Right cardiac atrium (tissue), 5 donors: ENCODE results near the gene AQP1. TPM values are rescaled to one million over a fixed set of nuclear protein-coding genes. Genes with fewer than 3 reads are reported as not detected.

Source experiments
- ATAC-seq, 2 donors: fragments of 200-7000 bp; cut with Tn5 transposase; one replicate each; pipeline versions ENCODE4 v1.8.0 to v1.9.1; 2020; ENCODE audit warnings: moderate library complexity in 2 of 2, mild to moderate bottlenecking in 1 of 2
- DNase-seq, 3 donors: peaks; one replicate each; pipeline ENCODE4 v3.0.0-alpha.2; 2020
- H3K27ac ChIP-seq: one replicate; pipeline ENCODE4 v1.5.1; 2013; ENCODE audit warnings: mild to moderate bottlenecking, low read length, control low read depth, moderate library complexity
- H3K27me3 ChIP-seq: one replicate; pipeline ENCODE4 v1.6.1; 2013; ENCODE audit not compliant: control insufficient read depth, insufficient read depth
- H3K4me1 ChIP-seq: one replicate; pipeline ENCODE4 v1.6.1; 2013; ENCODE audit warnings: low read length; ENCODE audit not compliant: control insufficient read depth, insufficient read depth
- H3K4me3 ChIP-seq: one replicate; pipeline ENCODE4 v1.5.1; 2013; ENCODE audit warnings: low read length, control low read depth
- H3K9me3 ChIP-seq: one replicate; pipeline ENCODE4 v1.6.1; 2013; ENCODE audit warnings: low read length; ENCODE audit not compliant: control insufficient read depth
- WGBS: extraction: QIAGEN DNeasy Blood & Tissue Kit; methylation state at CpG from one replicate; pipeline ENCODE4 v1.1.7; 2013; 5-methylcytosine and 5-hydroxymethylcytosine counted together
- intact Hi-C, 4 donors: fragments of 100-400 bp; cut with DNase I; formaldehyde crosslinking; loops; one replicate each; pipeline versions ENCODE4 v1.11.0 to v1.14.0; 2022 to 2023
- long read RNA-seq, 4 donors: library from polyadenylated mRNA; unstranded; transcript quantifications; one replicate each; pipeline ENCODE4 v2.0.0, GENCODE V29; 2020 to 2021
- polyA plus RNA-seq: library from polyadenylated mRNA; stranded (reverse); fragments of 200-250 nt; gene quantifications from one replicate; pipeline ENCODE4 v1.2.3, GENCODE V29; 2013
- total RNA-seq, 4 donors: library from RNA; stranded (reverse); fragmentation: NEBNext Ultra II Directional; extraction: Animal tissue kit (Norgen Biotek cat#: 25700); gene quantifications; one replicate each; pipeline ENCODE4 v1.2.1, GENCODE V29; 2021
- donor health status: healthy with polysubstance abuse.
- donor health status: DM: no; HTN: yes; CAD: no.
- donor health status: DM: no; HTN: no; CAD: no.
- donor health status: DM: no; HTN: yes; CAD: no; lungs with severe emphysema.
- donor health status: DM: yes; HTN: yes; CAD: no.

Gene AQP1
- total RNA-seq = 100 to 1,000 TPM; 187 to 254 (median 222) TPM
- polyA plus RNA-seq = 216 TPM
- long read RNA-seq, donor 1, transcript AQP1-201 (4 exons, 2,913 nt) = major isoform, 230 of 406 reads
- long read RNA-seq, donor 1, transcript AQP1-202 (4 exons, 1,140 nt) = minor isoform, 9 of 406 reads
- long read RNA-seq, donor 1, partial matches to known transcripts = 162 of 406 reads
- long read RNA-seq, donor 1, other reads (novel, unspliced or antisense) = 4 of 406 reads
- long read RNA-seq, donor 2, transcript AQP1-201 (4 exons, 2,913 nt) = major isoform, 77 of 113 reads
- long read RNA-seq, donor 2, transcript AQP1-202 (4 exons, 1,140 nt) = minor isoform, 5 of 113 reads
- long read RNA-seq, donor 2, partial matches to known transcripts = 3 of 113 reads
- long read RNA-seq, donor 2, other reads (novel, unspliced or antisense) = 28 of 113 reads
- long read RNA-seq, donor 3, transcript AQP1-201 (4 exons, 2,913 nt) = major isoform, 229 of 445 reads
- long read RNA-seq, donor 3, partial matches to known transcripts = 210 of 445 reads
- long read RNA-seq, donor 3, other reads (novel, unspliced or antisense) = 4 of 445 reads
- long read RNA-seq, donor 4, transcript AQP1-202 (4 exons, 1,140 nt) = minor isoform, 5 of 159 reads
- long read RNA-seq, donor 4, transcript AQP1-201 (4 exons, 2,913 nt) = major isoform, 100 of 159 reads
- long read RNA-seq, donor 4, partial matches to known transcripts = 51 of 159 reads
- long read RNA-seq, donor 4, other reads (novel, unspliced or antisense) = 2 of 159 reads

DNA sequence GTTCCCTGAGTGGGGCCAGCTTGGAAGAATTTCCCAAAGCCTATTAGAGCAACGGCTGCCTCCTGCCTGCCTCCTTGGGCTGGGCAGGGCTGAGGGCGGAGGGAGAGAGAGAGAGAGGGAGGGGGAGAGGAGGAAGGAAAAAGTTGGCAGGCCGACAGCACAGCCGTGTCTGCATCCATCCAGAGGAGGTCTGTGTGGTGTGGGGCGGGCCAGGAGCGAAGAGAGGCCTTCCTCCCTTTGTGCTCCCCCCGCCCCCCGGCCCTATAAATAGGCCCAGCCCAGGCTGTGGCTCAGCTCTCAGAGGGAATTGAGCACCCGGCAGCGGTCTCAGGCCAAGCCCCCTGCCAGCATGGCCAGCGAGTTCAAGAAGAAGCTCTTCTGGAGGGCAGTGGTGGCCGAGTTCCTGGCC lies at the start of gene AQP1:
Gene AQP1, plus strand, starts transcription at position 293 of the 409 bp plus-strand sequence. Its CDS starts 57 bp downstream, at position 350.
- no peaks in the 10 kb centered on the region for H3K9me3 ChIP-seq
- DNase-seq (peak; percentile 89 to 94 (median 93)), ATAC-seq (peak; percentile 66 to 72)
- H3K27me3 ChIP-seq = no peaks in the 10 kb centered on the region
- 10% methylated on average over 12 of the region's 12 CpGs for WGBS
- H3K4me1 ChIP-seq = peaks cover 26% of the 10 kb centered on the region
- H3K4me3 ChIP-seq = peak within 1 kb of the TSS; percentile 29
- H3K27ac ChIP-seq = peak within 1 kb of the TSS; percentile 64
- intact Hi-C loops = no loop called here

- whole genome bisulfite sequencing = 72% methylated on average over 9 of the region's 9 CpGs
- Histone ChIP-seq H3K4me3 (no peak overlapping the region), H3K27me3 (no peaks in the 10 kb centered on the region), H3K9me3 (no peaks in the 10 kb centered on the region), H3K27ac (no peak overlapping the region), H3K4me1 (peaks cover 10% of the 10 kb centered on the region)
- ATAC-seq (peak in 1 of 2 donors; percentile 4), DNase-seq (peak in 2 of 3 donors; percentile 14 to 36)
- intact Hi-C loops = no loop called here
Measured at GRCh38 chr7:30862995-30863705, 48.5 kb upstream of the AQP1 start.

GRCh38 chr7:30863706-30864035 lies 48.0 kb upstream of the AQP1 start:
- ATAC-seq = peak in 1 of 2 donors; percentile 36
- H3K4me1 ChIP-seq = peaks cover 10% of the 10 kb centered on the region
- intact Hi-C loops = no loop called here

GRCh38 chr7:30864101-30864500 lies 47.6 kb upstream of the AQP1 start:
- Histone ChIP-seq H3K4me3 (no peak overlapping the region), H3K9me3 (no peaks in the 10 kb centered on the region), H3K27ac (no peak overlapping the region), H3K4me1 (peaks cover 10% of the 10 kb centered on the region), H3K27me3 (no peaks in the 10 kb centered on the region)
- ATAC-seq (peak in 1 of 2 donors; percentile 8), DNase-seq (peak in 2 of 3 donors; percentile 18 to 23)
- intact Hi-C loops = no loop called here
- 62% methylated on average over 3 of the region's 3 CpGs for WGBS

More at GRCh38 chr7:30863706-30864035, 48.0 kb upstream of the AQP1 start:
- peak in 2 of 3 donors; percentile 17 to 36 for DNase-seq
- H3K27me3 ChIP-seq = no peaks in the 10 kb centered on the region
- 40% methylated on average over 4 of the region's 4 CpGs for WGBS
- no peak overlapping the region for H3K4me3 ChIP-seq
- no peak overlapping the region for H3K27ac ChIP-seq
- no peaks in the 10 kb centered on the region for H3K9me3 ChIP-seq

- H3K27ac ChIP-seq = no peak overlapping the region
- DNase-seq (no peak), ATAC-seq (no peak)
- 94% methylated on average over 4 of the region's 4 CpGs for WGBS
- H3K4me1 ChIP-seq = peaks cover 10% of the 10 kb centered on the region
- H3K4me3 ChIP-seq = no peak overlapping the region
- no peaks in the 10 kb centered on the region for H3K9me3 ChIP-seq
- intact Hi-C loops = no loop called here
- no peaks in the 10 kb centered on the region for H3K27me3 ChIP-seq
Measured at GRCh38 chr7:30865076-30865475, 46.6 kb upstream of the AQP1 start.

- H3K4me3 ChIP-seq = no peak overlapping the region
- peak in 2 of 3 donors; percentile 40 to 52 for DNase-seq
- 89% methylated on average over 4 of the region's 4 CpGs for WGBS
Measured at GRCh38 chr7:30865821-30866220, 45.8 kb upstream of the AQP1 start.

DNA sequence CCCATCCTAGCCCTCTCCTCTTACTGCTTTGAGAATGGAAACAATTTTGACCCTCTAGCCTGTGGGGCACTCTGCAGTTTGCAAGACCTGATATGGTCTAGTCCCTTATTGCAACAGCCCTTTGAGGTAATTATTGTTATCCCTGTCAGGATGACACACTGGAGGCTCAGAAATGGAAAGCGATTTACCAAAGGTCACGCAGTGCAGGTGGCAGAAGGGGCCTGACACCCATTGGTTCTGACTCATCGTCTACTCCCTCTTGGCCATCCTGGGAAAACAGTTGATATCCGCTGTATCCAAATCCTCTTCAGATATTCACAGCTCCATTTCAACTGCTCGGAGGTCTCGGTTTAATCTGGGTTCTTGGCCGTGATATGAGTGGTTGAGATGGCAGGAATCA lies 44.7 kb upstream of the AQP1 start:
- Histone ChIP-seq H3K9me3 (no peaks in the 10 kb centered on the region), H3K4me3 (no peak overlapping the region), H3K27me3 (no peaks in the 10 kb centered on the region), H3K27ac (no peak overlapping the region), H3K4me1 (peaks cover 13% of the 10 kb centered on the region)
- intact Hi-C loops = no loop called here
- ATAC-seq (peak in 1 of 2 donors; percentile 25), DNase-seq (no peak)
- WGBS = 51% methylated on average over 7 of the region's 7 CpGs

More at GRCh38 chr7:30865821-30866220, 45.8 kb upstream of the AQP1 start:
- Histone ChIP-seq H3K27me3 (no peaks in the 10 kb centered on the region), H3K9me3 (no peaks in the 10 kb centered on the region), H3K4me1 (peaks cover 12% of the 10 kb centered on the region), H3K27ac (no peak overlapping the region)
- ATAC-seq = peak in 1 of 2 donors; percentile 2
- intact Hi-C loops = no loop called here

- Histone ChIP-seq H3K4me3 (no peak overlapping the region), H3K9me3 (no peaks in the 10 kb centered on the region), H3K27me3 (no peaks in the 10 kb centered on the region), H3K27ac (no peak overlapping the region), H3K4me1 (peaks cover 13% of the 10 kb centered on the region)
- no peak for ATAC-seq
- peak in 1 of 3 donors; percentile 27 for DNase-seq
- intact Hi-C loops = no loop called here
- 88% methylated on average over 1 of the region's 1 CpG for WGBS
Measured at GRCh38 chr7:30867483-30867882, 44.2 kb upstream of the AQP1 start.

DNA sequence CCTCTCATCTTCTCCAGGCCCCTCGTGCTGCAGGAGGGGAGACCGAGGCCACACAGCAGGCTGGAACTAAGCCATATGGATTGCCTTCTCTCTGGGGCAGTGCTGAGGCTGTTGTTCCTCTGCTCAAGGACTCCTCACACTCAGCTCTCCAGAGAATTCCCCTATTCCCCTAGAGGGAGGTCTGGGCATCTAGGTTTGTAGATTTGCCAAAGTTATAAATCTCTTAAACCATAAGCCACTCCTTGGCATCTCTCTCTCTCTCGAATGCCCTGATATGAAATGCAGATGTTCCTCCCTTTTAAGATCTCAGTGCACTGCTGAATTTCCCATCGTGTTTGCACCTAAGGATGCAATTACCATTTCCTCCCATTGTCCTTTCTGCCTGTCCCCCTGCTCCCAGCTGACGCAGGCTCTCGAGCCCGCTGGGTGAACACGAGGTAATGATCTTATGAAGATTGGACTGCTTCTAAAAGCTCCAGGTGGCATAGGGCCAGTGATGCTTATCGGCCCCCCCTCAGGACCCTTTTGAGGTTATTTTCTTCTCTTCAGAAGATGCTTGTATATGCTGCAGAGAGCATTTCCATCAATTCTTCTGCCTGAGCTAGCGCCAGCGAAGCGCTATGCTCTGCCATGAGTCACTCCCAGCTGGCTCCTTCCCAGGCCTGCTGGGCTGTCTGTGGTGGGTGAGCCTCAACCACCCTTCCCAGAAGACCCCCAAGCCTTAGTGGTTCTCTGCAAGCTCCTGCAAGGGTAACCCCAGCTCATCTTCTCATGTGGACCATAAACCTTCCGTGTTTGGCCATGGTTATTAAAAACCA lies 41.6 kb upstream of the AQP1 start:
- intact Hi-C loops = no loop called here
- no peaks in the 10 kb centered on the region for H3K27me3 ChIP-seq
- no peak overlapping the region for H3K4me3 ChIP-seq
- H3K4me1 ChIP-seq = peaks cover 8% of the 10 kb centered on the region
- ATAC-seq = peak in 1 of 2 donors; percentile 15
- DNase-seq = peak; percentile 34 to 72 (median 59)
- H3K9me3 ChIP-seq = no peaks in the 10 kb centered on the region
- WGBS = 74% methylated on average over 13 of the region's 13 CpGs
- H3K27ac ChIP-seq = peak overlapping the region; percentile 34

GRCh38 chr7:30870821-30871518 lies 40.7 kb upstream of the AQP1 start:
- Histone ChIP-seq H3K4me3 (no peak overlapping the region), H3K9me3 (no peaks in the 10 kb centered on the region), H3K27ac (no peak overlapping the region), H3K4me1 (peaks cover 8% of the 10 kb centered on the region), H3K27me3 (no peaks in the 10 kb centered on the region)
- DNase-seq = peak in 2 of 3 donors; percentile 31 to 40
- ATAC-seq = no peak
- WGBS = 78% methylated on average over 10 of the region's 10 CpGs
- intact Hi-C loops = no loop called here
